Measurements from ENCODE around the gene ADORA3.

The ADORA3 gene

DNA sequence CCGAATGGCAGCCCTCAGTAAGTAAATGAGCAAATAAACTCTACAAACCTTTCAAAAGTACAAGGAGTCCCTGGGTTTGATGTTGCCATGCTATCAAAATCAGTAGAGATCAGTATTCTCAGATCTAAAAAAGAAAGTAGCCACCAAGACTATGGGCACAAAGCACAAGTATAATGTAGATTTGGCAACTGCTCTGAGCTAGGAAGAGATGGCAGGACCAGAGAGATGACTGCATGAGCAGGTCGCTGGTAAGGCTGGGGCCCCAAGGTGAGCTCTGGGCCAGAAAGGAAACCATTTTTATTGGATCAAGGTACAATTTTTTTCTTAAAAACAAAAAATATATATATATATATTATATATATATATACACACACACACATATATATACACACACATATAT, 3.1 kb upstream of the ADORA3 start:
- Histone ChIP-seq H3K4me3 (ENCODE audit: low read depth, low read length) (no peak overlapping the region), H3K9me3 (ENCODE audit: control insufficient read depth, insufficient read depth, low read depth, low read length) (no peaks in the 10 kb centered on the region), H3K4me1 (ENCODE audit: control insufficient read depth, insufficient read depth, low read length) (peaks cover 19% of the 10 kb centered on the region), H3K27me3 (ENCODE audit: control insufficient read depth, insufficient read depth, low read length) (no peaks in the 10 kb centered on the region), H3K27ac (ENCODE audit: low read depth, low read length) (no peak overlapping the region), H3K36me3 (ENCODE audit: control insufficient read depth, insufficient read depth, low read length) (no peaks in the 10 kb centered on the region), H3K9ac (ENCODE audit: low read length) (no peak overlapping the region)

DNA sequence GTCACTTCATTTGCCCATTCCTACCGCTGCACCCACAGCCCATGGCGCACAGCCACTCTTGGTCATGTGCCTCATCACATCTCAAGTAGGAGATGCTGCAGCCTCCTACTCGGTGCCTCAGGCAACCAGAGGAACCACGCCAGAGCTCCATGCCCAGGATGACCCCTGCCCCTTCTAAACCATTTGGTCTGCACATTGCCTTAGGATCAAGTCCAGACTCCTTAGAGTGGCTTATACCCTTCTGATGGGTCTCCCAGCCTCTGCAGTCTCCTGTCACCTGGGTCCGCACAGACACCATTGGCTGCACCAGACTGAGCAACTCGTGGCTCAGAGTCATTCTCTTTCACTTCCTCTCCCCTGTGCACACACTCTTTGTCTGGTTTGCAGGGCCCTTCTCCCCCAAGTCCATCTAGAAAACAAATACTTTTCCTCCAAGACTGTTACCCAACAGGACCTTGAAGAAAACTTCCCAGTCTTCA, 2.2 kb upstream of the ADORA3 start:
- Histone ChIP-seq H3K27me3 (ENCODE audit: control insufficient read depth, insufficient read depth, low read length) (no peaks in the 10 kb centered on the region), H3K4me3 (ENCODE audit: low read depth, low read length) (no peak overlapping the region), H3K9ac (ENCODE audit: low read length) (no peak overlapping the region), H3K27ac (ENCODE audit: low read depth, low read length) (no peak overlapping the region), H3K4me1 (ENCODE audit: control insufficient read depth, insufficient read depth, low read length) (peaks cover 16% of the 10 kb centered on the region), H3K9me3 (ENCODE audit: control insufficient read depth, insufficient read depth, low read depth, low read length) (no peaks in the 10 kb centered on the region), H3K36me3 (ENCODE audit: control insufficient read depth, insufficient read depth, low read length) (no peaks in the 10 kb centered on the region)

DNA sequence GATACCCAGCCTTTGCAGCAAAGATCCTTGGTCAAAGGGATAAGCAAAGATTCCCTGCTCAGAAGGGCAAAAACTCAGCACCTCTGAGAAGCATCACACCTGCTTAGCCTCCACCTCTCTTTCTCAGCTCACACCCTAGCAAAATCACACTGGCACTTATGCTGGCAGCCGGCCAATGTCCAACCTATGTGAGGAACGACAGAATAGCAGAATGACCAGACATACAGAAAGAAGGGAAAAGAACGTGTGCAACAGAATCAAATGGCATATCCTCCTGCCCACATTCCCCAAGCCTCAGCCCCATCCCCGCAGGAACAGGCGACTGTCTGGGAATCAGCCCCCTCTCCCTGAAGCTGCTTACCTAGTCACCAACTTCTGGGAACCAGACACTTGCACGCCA, 664 bp upstream of the ADORA3 start:
- Histone ChIP-seq H3K4me3 (ENCODE audit: low read depth, low read length) (no peak overlapping the region), H3K27me3 (ENCODE audit: control insufficient read depth, insufficient read depth, low read length) (no peaks in the 10 kb centered on the region; the same call in 1 of the 2 replicates), H3K9ac (ENCODE audit: low read length) (no peak overlapping the region), H3K27ac (ENCODE audit: low read depth, low read length) (no peak overlapping the region), H3K9me3 (ENCODE audit: control insufficient read depth, insufficient read depth, low read depth, low read length) (no peaks in the 10 kb centered on the region), H3K36me3 (ENCODE audit: control insufficient read depth, insufficient read depth, low read length) (no peaks in the 10 kb centered on the region), H3K4me1 (ENCODE audit: control insufficient read depth, insufficient read depth, low read length) (peaks cover 14% of the 10 kb centered on the region)

DNA sequence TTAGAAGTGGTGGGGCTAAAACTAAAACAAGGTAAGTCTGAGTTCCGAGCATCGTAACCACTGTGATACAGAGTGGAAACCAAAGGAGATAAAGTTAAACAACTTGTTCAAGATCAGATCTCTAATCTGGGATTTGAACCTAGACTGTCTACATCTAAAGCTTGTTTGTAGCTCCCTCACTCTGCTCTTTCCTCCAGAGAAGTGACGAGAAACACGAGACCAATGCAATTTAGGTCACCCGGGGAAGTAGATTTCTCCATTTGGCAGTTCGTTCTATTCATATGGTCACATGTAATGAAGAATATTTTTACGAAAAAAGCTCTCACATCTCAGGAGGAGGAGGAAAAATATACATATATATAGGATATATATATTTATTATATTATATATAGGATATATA, 1.8 kb downstream of the ADORA3 start:
- no peaks in the 10 kb centered on the region for H3K4me1 ChIP-seq (ENCODE audit: control insufficient read depth, insufficient read depth, low read length)
- no peak overlapping the region for H3K4me3 ChIP-seq (ENCODE audit: low read depth, low read length)
- H3K36me3 ChIP-seq (ENCODE audit: control insufficient read depth, insufficient read depth, low read length) = no peaks in the 10 kb centered on the region
- no peak overlapping the region for H3K27ac ChIP-seq (ENCODE audit: low read depth, low read length)
- no peaks in the 10 kb centered on the region; the same call in 1 of the 2 replicates for H3K27me3 ChIP-seq (ENCODE audit: control insufficient read depth, insufficient read depth, low read length)
- no peaks in the 10 kb centered on the region for H3K9me3 ChIP-seq (ENCODE audit: control insufficient read depth, insufficient read depth, low read depth, low read length)
- H3K9ac ChIP-seq (ENCODE audit: low read length) = no peak overlapping the region

DNA sequence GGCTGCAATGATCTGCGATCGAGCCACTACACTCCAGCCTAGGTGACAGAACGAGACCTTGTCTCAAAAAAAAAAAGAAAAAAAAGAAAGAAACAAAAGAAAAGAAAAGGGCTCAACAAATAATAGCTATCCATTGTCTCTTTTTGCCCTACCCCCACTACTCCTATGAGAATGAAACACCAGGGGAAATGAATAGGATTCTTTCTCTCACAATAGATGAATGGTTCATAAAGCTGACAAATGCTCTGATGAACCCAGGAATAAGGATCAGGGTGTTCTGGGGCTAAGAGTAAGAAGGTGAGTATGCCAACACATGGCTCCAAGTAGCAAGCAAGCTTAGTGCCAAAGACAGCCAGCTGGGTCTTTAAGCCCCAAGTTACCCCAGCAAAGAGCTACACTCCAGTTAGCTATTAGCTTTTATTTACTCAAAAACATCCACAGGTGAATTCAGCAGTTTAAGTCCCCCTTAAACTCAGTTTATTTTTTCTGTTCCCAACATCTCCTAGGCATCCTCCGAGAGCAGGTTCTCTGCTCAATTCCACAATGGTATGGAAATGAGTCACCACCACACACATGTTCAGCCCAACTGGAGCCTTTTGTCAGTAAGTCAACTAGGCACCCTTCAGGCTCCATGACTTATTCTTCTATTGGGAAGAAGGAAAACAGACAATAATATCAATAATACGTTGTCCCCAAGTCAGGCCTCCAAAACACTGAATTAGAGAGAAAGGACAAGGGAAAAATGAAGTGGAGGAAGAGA, 4.2 kb downstream of the ADORA3 start:
- H3K9ac ChIP-seq (ENCODE audit: low read length) = no peak overlapping the region
- H3K27ac ChIP-seq (ENCODE audit: low read depth, low read length) = no peak overlapping the region
- H3K36me3 ChIP-seq (ENCODE audit: control insufficient read depth, insufficient read depth, low read length) = no peaks in the 10 kb centered on the region
- no peaks in the 10 kb centered on the region; the same call in 1 of the 2 replicates for H3K27me3 ChIP-seq (ENCODE audit: control insufficient read depth, insufficient read depth, low read length)
- H3K9me3 ChIP-seq (ENCODE audit: control insufficient read depth, insufficient read depth, low read depth, low read length) = no peaks in the 10 kb centered on the region
- no peaks in the 10 kb centered on the region for H3K4me1 ChIP-seq (ENCODE audit: control insufficient read depth, insufficient read depth, low read length)
- H3K4me3 ChIP-seq (ENCODE audit: low read depth, low read length) = no peak overlapping the region

DNA sequence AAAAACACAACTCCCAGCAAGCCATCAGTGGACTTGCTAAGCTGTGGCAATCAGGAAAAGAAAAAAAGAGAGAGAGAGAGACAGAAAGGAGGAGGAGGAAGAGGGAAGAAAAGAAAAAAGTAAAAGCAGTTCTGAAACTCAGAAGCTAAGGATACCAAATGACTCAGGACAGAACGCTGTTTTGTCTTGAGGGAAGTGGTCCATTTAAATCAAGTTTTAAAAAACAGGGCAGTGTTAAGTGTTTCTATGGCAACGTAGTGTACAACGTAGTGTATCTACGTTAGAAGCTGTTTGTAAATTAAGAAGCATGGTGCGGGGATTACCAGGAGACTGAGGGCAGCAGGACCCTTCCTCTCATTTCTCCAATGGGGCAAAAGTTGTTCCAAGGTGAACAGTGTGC, 5.8 kb downstream of the ADORA3 start:
- Histone ChIP-seq H3K9me3 (ENCODE audit: control insufficient read depth, insufficient read depth, low read depth, low read length) (no peaks in the 10 kb centered on the region), H3K36me3 (ENCODE audit: control insufficient read depth, insufficient read depth, low read length) (no peaks in the 10 kb centered on the region), H3K4me1 (ENCODE audit: control insufficient read depth, insufficient read depth, low read length) (no peaks in the 10 kb centered on the region), H3K27ac (ENCODE audit: low read depth, low read length) (no peak overlapping the region), H3K9ac (ENCODE audit: low read length) (no peak overlapping the region), H3K27me3 (ENCODE audit: control insufficient read depth, insufficient read depth, low read length) (no peaks in the 10 kb centered on the region; the same call in 1 of the 2 replicates), H3K4me3 (ENCODE audit: low read depth, low read length) (no peak overlapping the region)

DNA sequence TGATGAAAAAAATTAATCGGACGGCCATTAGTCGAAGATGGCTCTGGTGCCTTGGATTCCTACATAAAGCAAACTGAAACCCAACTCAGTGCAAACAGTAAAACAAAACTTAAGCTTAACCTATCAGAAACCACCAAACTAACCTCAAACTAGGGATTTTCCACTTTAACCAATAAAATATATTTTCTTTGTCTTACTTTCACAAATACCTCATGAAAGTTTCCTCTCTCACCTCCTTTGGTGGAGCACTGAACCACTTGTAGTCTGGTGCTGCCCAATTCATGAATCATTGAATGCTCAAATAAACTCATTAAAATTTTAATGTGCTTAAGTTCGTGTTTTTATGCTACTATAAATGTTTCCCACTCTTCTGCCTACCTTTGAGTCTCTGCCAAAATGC, 7.0 kb downstream of the ADORA3 start:
- H3K4me1 ChIP-seq (ENCODE audit: control insufficient read depth, insufficient read depth, low read length) = no peaks in the 10 kb centered on the region
- no peaks in the 10 kb centered on the region for H3K36me3 ChIP-seq (ENCODE audit: control insufficient read depth, insufficient read depth, low read length)
- no peak overlapping the region for H3K9ac ChIP-seq (ENCODE audit: low read length)
- no peaks in the 10 kb centered on the region; the same call in 1 of the 2 replicates for H3K27me3 ChIP-seq (ENCODE audit: control insufficient read depth, insufficient read depth, low read length)
- H3K27ac ChIP-seq (ENCODE audit: low read depth, low read length) = no peak overlapping the region
- no peaks in the 10 kb centered on the region for H3K9me3 ChIP-seq (ENCODE audit: control insufficient read depth, insufficient read depth, low read depth, low read length)
- no peak overlapping the region for H3K4me3 ChIP-seq (ENCODE audit: low read depth, low read length)

DNA sequence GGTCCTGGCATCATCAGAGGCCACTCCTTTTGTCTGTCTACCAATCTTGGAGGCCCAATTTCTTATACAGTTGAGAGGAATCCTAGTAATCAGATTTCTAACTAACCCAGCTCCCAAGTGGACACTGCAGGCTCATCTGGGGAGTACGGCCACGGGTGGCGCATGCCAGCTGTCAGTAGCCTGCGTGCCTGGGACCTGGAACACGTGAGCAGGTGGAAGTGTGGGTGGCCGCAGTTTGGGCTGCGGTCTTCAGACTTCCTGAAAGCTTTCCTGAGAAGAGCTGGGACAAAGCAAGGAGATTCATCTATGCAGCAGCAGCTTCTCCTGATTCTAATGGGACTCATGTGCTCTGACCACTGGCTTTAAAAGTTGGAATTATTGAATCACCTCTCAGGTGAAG, 12.4 kb downstream of the ADORA3 start:
- no peaks in the 10 kb centered on the region for H3K36me3 ChIP-seq (ENCODE audit: control insufficient read depth, insufficient read depth, low read length)
- H3K27me3 ChIP-seq (ENCODE audit: control insufficient read depth, insufficient read depth, low read length) = no peaks in the 10 kb centered on the region
- H3K4me1 ChIP-seq (ENCODE audit: control insufficient read depth, insufficient read depth, low read length) = no peaks in the 10 kb centered on the region
- no peak overlapping the region for H3K27ac ChIP-seq (ENCODE audit: low read depth, low read length)
- no peak overlapping the region for H3K9ac ChIP-seq (ENCODE audit: low read length)
- H3K4me3 ChIP-seq (ENCODE audit: low read depth, low read length) = no peak overlapping the region
- no peaks in the 10 kb centered on the region for H3K9me3 ChIP-seq (ENCODE audit: control insufficient read depth, insufficient read depth, low read depth, low read length)

DNA sequence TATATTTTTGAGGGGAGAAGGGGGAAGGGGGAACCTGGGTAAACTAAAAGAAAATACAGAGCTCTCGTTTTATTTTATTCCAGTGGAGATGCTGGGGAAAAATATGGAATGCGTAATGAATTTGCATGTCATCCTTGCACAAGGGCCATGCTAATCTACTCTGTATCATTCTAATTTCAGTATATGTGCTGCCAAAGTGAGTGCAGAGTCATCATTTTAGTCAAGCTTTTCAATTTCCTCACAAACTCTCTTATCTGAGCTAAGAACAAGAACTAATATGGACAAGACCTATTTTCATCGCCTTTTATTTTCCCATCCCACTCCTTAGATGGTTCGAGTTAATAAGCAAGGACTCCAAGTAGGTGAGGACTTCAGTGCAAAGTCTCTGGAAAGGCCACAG, 13.2 kb downstream of the ADORA3 start:
- Histone ChIP-seq H3K27ac (ENCODE audit: low read depth, low read length) (no peak overlapping the region), H3K4me1 (ENCODE audit: control insufficient read depth, insufficient read depth, low read length) (no peaks in the 10 kb centered on the region), H3K9me3 (ENCODE audit: control insufficient read depth, insufficient read depth, low read depth, low read length) (no peaks in the 10 kb centered on the region), H3K4me3 (ENCODE audit: low read depth, low read length) (no peak overlapping the region), H3K9ac (ENCODE audit: low read length) (no peak overlapping the region), H3K36me3 (ENCODE audit: control insufficient read depth, insufficient read depth, low read length) (no peaks in the 10 kb centered on the region), H3K27me3 (ENCODE audit: control insufficient read depth, insufficient read depth, low read length) (no peaks in the 10 kb centered on the region)

DNA sequence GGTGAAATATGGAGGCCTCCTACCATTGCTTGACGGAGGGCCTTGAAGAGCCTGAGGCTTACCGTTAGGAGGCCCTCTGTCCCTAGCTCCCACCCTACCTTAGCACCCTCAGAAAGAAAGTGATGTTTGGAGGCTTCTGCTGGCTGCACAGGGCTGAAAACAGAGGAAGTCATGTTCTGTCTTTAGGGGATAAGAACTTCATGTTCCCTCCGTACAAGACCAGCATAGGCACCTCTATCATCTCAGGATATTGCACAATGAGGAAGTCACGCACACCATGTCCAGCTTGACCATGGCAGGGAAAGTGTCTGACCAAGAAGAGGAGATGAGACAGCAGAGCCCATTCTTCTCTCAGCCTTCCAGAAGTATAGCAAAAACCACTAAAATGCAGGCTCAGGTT, 13.8 kb downstream of the ADORA3 start:
- H3K9ac ChIP-seq (ENCODE audit: low read length) = no peak overlapping the region
- no peaks in the 10 kb centered on the region for H3K4me1 ChIP-seq (ENCODE audit: control insufficient read depth, insufficient read depth, low read length)

DNA sequence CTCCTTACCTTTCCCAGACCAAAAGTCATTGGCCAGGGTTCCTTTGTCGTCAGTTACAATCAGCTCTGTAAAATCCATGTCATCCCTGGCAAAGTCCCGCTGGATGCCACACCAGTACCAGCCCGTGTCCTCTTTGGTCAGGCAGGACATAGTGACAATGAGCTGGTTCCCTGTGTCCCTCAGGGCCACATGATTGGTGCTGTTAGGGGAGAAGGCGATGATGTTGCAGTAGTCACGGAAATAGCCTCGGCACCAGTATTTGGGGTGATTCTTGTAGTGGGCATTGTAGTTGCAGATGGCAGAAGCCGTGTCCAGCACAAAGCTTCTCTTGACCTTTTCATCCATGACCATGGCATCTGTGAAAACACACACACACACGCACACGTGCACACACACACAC, 14.8 kb downstream of the ADORA3 start:
- no peaks in the 10 kb centered on the region for H3K36me3 ChIP-seq (ENCODE audit: control insufficient read depth, insufficient read depth, low read length)
- no peaks in the 10 kb centered on the region for H3K9me3 ChIP-seq (ENCODE audit: control insufficient read depth, insufficient read depth, low read depth, low read length)
- H3K27ac ChIP-seq (ENCODE audit: low read depth, low read length) = no peak overlapping the region
- H3K9ac ChIP-seq (ENCODE audit: low read length) = no peak overlapping the region
- no peaks in the 10 kb centered on the region for H3K27me3 ChIP-seq (ENCODE audit: control insufficient read depth, insufficient read depth, low read length)
- H3K4me3 ChIP-seq (ENCODE audit: low read depth, low read length) = no peak overlapping the region
- no peaks in the 10 kb centered on the region for H3K4me1 ChIP-seq (ENCODE audit: control insufficient read depth, insufficient read depth, low read length)

More for the DNA sequence above, 13.8 kb downstream of the ADORA3 start:
- H3K36me3 ChIP-seq (ENCODE audit: control insufficient read depth, insufficient read depth, low read length) = no peaks in the 10 kb centered on the region
- no peak overlapping the region for H3K27ac ChIP-seq (ENCODE audit: low read depth, low read length)
- no peak overlapping the region for H3K4me3 ChIP-seq (ENCODE audit: low read depth, low read length)
- no peaks in the 10 kb centered on the region for H3K27me3 ChIP-seq (ENCODE audit: control insufficient read depth, insufficient read depth, low read length)
- no peaks in the 10 kb centered on the region for H3K9me3 ChIP-seq (ENCODE audit: control insufficient read depth, insufficient read depth, low read depth, low read length)
